HG03457 (cell line): Measurements from ENCODE around the gene ANXA3.
"Not testable (repeated sequence)": the region's sequence is repeated elsewhere in the genome, so short reads cannot be mapped to it uniquely, and the experiment has no call there.

Source experiments
- ATAC-seq: cut with Tn5 transposase; IDR thresholded peaks from one replicate; pipeline ENCODE4 v1.9.1; 2021; ENCODE audit warnings: moderate number of reproducible peaks; ENCODE audit not compliant: unreplicated experiment

The ANXA3 gene

GRCh38 chr4:78551420-78552351 lies at the start of gene ANXA3:
Gene ANXA3, plus strand, starts transcription at chr4:78551770. Its CDS starts 2,704 bp downstream, at chr4:78554474.
- no peak for ATAC-seq

GRCh38 chr4:78506260-78506659 lies 45.3 kb upstream of the ANXA3 start:
- not testable (repeated sequence) for ATAC-seq

GRCh38 chr4:78509043-78509442 lies 42.5 kb upstream of the ANXA3 start:
- ATAC-seq = no peak

- ATAC-seq = no peak
Observed at GRCh38 chr4:78510108-78510507, 41.5 kb upstream of the ANXA3 start.

- ATAC-seq = no peak
Observed at GRCh38 chr4:78510681-78511080, 40.9 kb upstream of the ANXA3 start.

GRCh38 chr4:78512357-78512920 lies 39.1 kb upstream of the ANXA3 start:
- ATAC-seq = no peak

- ATAC-seq = no peak
Observed at GRCh38 chr4:78513411-78513975, 38.1 kb upstream of the ANXA3 start.

- ATAC-seq = no peak
Observed at GRCh38 chr4:78517050-78517652, 34.4 kb upstream of the ANXA3 start.

- ATAC-seq = no peak
Observed at GRCh38 chr4:78518561-78518960, 33.0 kb upstream of the ANXA3 start.

GRCh38 chr4:78519962-78520361 lies 31.6 kb upstream of the ANXA3 start:
- ATAC-seq = no peak

- ATAC-seq = no peak
Observed at GRCh38 chr4:78520808-78521226, 30.8 kb upstream of the ANXA3 start.

- no peak for ATAC-seq
Observed at GRCh38 chr4:78524009-78524408, 27.6 kb upstream of the ANXA3 start.

GRCh38 chr4:78525559-78525958 lies 26.0 kb upstream of the ANXA3 start:
- no peak for ATAC-seq

GRCh38 chr4:78527103-78527502 lies 24.5 kb upstream of the ANXA3 start:
- no peak for ATAC-seq

GRCh38 chr4:78527555-78527954 lies 24.0 kb upstream of the ANXA3 start:
- no peak for ATAC-seq

- no peak for ATAC-seq
Observed at GRCh38 chr4:78528327-78528726, 23.2 kb upstream of the ANXA3 start.

- no peak for ATAC-seq
Observed at GRCh38 chr4:78529569-78530209, 21.9 kb upstream of the ANXA3 start.

GRCh38 chr4:78532046-78532445 lies 19.5 kb upstream of the ANXA3 start:
- no peak for ATAC-seq

- no peak for ATAC-seq
Observed at GRCh38 chr4:78533854-78534253, 17.7 kb upstream of the ANXA3 start.

- ATAC-seq = no peak
Observed at GRCh38 chr4:78534286-78534955, 17.1 kb upstream of the ANXA3 start.

- no peak for ATAC-seq
Observed at GRCh38 chr4:78542373-78542772, 9.2 kb upstream of the ANXA3 start.
